ENCODE results near the gene RHBDD1.

The RHBDD1 gene

DNA sequence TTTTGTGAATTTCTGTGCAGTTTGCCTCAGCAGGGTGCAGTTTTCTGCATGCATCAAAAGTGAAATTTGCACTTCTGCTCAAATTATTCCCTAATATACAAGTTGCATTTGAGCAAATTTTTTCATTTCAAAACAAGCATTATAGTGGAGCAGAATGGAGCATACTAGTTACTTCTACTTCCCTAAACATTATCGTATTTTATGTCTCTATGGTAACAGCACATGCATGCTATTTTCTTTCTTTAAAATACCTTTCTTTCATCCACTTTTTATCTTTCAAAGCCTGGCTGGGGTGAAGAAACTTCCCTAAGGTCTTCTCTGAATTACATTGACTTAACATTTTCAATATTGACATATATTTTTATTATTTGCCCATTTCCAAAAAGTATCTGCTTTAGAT is 11.2 kb downstream of the RHBDD1 start:
- no peak for DNase-seq

GRCh38 chr2:226847511-226847910 is 11.7 kb downstream of the RHBDD1 start:
- no peak for DNase-seq

DNA sequence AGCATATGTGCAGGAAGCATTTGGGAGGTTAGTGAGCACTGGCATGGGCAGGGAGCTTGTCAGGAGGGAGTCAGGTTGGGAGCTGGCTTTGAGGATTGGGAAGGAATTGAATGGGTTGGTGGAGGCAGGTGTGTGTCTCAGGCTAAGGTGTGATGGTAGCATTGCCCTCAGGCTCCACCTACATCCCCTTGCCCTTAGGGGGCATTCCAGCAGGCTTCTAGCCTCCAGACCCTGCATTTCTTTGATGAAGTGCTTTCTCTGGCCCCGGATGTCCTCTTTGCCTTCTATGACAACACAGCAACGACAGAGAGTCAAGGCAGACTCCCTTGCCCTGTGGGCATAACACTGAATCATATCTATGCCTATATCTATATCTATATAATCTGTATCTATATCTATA is 13.5 kb downstream of the RHBDD1 start:
- DNase-seq: no peak

DNA sequence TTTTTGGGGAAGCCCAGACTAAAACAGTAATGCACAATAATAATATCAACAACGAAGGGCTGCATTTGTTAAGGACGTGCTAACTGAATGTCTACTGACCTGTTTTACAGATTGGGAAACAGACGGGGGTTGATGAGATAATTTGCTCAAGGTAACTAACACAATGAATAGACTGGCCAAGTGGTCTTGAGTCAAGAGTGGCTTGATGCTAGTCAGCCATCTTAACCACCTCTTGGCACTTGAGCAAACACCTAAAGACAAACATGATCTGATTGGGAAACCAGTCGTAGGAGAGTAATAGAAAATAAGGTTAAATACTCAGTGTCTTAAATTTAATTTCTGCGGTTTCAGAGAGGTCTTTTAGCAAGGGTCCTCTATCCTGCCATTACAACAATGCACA is 14.2 kb downstream of the RHBDD1 start:
- DNase-seq: no peak

GRCh38 chr2:226855787-226856186 is 19.9 kb downstream of the RHBDD1 start:
- DNase-seq: no peak

- no peak for DNase-seq
Observed at GRCh38 chr2:226860087-226860486, 24.2 kb downstream of the RHBDD1 start.

GRCh38 chr2:226862623-226863022 is 26.8 kb downstream of the RHBDD1 start:
- no peak for DNase-seq

DNA sequence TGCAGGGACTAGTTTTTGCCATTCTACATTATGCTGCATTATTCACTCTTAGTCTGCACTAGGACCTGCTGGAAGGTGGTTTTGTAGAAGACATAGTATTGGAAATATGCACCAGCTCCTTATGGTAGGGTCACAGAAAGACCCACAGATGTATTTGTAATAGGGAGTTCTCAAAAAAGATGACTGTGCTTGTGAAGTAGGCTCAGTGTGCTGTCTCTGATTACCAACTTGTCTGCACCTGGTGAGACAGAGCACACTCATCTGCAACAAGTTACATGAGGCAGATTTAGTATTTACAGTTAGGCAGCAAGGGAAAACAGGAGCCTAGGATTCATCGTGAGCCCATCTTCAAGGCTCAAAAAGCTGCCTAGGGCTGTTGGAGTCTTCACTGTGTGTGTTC is 29.4 kb downstream of the RHBDD1 start:
- DNase-seq: no peak

DNA sequence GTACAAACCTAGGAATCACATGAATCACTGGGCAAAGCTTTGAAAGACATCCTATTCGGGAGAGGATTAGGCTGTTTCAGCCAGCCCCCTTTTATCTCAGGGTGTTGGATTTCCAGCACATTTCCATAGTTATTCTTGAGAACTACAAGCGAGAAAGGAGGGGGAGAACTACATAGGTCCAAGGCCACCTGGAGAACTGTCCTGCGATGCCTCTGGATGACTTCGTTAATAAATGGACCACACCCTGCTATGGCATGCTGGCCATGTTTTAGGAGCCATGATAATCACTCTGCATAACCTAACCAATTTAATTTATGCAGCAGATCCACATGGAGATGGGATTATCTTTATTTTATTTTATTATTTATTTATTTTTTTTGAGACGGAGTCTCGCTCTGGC is 29.9 kb downstream of the RHBDD1 start:
- no peak for DNase-seq

- no peak for DNase-seq
Observed at GRCh38 chr2:226868331-226869162, 32.7 kb downstream of the RHBDD1 start.

GRCh38 chr2:226869371-226869770 is 33.5 kb downstream of the RHBDD1 start:
- no peak for DNase-seq

DNA sequence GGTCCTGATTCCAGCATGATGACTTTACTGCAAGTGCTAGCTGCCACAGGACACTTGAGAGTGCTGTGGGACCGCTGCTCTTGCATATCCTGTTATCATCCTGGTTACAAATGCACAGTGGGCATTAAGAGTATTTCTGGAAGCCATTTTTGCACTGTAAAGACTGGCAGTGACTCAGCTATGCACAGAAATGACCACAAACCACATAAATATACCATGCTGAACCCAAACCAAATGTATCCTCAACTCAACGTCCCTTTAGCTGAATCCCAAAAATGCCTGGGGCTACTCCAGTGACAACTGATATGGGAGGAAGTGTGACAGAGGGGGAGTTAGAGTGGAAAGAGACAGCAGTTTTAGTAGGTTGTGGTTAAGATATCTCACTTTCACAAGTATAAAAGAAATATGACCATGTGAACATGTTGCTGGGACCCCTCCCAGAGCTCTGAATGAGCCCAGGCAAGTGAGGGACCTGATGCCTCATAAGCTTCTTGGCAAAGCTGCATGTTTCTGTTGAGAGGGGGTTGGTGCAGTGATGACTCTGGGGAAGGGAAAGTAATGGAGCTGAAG is 37.3 kb downstream of the RHBDD1 start:
- no peak for DNase-seq

GRCh38 chr2:226873826-226874225 is 38.0 kb downstream of the RHBDD1 start:
- DNase-seq: no peak

DNA sequence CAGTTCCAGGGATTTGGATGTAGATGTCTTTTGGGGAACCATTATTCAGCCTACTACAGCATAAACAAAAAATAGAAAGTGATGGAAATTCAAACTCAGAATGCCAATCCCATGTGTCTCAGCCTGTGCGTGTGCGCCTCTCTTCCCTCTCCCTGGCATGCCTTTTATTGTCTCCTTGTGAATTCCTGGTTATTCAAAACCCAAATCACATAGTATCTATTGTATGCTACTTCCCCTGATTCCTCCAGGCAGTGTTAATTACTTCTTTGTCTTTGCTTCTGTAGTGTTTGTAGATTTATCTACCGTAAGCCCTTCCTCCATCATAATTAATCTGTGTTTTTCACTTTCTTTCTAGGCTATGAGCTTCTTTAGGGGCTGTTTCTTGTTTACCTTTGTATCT is 38.9 kb downstream of the RHBDD1 start:
- DNase-seq: no peak

GRCh38 chr2:226875438-226876225 is 39.8 kb downstream of the RHBDD1 start:
- DNase-seq: no peak

- DNase-seq: no peak
Observed at GRCh38 chr2:226877491-226877890, 41.6 kb downstream of the RHBDD1 start.

- DNase-seq: no peak
Observed at GRCh38 chr2:226881287-226881686, 45.4 kb downstream of the RHBDD1 start.

GRCh38 chr2:226882606-226883005 is 46.8 kb downstream of the RHBDD1 start:
- DNase-seq: no peak

GRCh38 chr2:226883296-226883795 is 47.5 kb downstream of the RHBDD1 start:
- DNase-seq: no peak

DNA sequence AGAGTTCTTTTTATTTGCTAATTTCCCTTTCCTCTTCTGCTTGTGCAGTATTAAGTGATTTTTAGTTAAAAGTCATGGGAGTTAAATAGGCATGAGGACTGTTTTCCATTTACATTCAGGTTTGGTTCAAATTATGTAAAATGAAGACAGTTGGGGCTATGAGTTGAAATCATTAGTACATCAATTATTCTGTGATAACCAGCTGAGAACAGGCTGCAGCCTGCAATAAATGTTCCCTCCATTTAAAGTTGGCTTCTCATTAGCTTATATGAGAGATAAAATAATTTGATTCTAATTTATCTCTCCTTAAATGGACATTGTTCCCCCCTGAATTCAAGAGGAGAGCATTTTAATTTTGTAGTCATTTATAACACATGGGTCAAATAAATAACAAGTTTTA is 48.3 kb downstream of the RHBDD1 start:
- no peak for DNase-seq

DNA sequence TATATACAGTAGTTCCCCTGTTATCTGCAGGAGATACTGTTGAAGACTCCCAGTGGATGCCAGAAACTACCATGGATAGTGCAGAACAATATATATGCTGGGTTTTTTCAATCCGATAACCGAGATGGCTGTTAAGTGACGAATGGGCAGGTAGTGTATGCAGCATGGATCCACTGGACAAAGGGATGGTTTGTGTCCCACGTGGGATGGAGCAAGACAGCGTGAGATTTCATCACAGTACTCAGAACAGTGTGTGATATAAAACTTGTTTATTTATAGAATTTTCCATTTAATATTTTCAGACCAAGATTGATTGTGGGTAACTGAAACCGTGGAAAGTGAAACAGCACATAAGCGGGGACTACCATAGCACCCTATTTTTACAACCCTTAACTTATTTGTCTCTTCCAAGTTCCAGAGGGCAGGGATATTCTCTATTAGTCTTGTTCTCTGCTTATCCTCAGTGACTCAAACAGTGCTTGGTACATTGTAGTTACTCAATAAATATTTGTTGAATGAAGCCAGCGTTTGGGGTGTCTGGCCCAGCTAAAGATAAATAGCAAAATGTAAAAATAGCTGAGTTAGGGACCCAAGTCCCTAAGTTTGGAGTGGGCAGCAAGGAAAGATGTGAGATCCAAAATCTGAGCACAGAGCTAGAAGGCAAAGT is 50.0 kb downstream of the RHBDD1 start:
- no peak for DNase-seq

- no peak for DNase-seq
Observed at GRCh38 chr2:226887940-226888339, 52.1 kb downstream of the RHBDD1 start.

DNA sequence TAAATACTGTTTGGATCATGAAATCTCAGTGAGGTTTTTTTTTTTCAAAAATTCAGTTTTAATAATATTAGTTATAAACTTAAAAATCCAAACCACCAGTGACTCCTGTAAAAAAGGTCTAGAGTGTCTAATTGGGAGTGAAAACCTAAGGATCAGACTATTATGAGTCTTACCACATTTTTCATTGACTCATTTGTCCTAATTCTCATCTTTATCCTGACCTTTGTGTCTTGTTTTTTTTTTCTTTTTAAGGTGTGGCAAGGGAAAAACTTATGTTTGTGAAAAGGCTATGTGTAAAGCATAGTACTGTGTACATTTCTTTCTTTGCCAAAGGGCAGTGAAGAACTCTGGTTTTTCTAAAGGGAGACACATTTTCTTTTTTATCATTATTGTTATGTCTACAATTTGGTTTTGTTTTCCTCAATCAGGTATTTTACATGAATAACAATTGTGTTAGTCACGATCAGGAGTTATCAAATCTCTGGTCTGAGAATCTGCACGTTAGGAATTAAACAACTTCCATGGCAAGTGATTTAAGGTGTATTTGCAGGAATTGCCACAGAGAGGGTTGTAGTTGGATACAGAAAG is 52.6 kb downstream of the RHBDD1 start:
- DNase-seq: no peak

Measured in activated CD4-positive, alpha-beta T cell treated with anti-CD3 and anti-CD28 coated beads, Interleukin-2, amount 50 U/mL, for 1 hour (primary cell).